Cerebellar nuclear complex (tissue), 1 donor: ENCODE results near the gene PDZK1IP1.

Experiments used
- DNase-seq, 2 experiments: peaks; one replicate each; lab custom pipeline; 2025; lab: John Stamatoyannopoulos, UW

PDZK1IP1 gene

GRCh38 chr1:47189844-47190508, at the start of gene PDZK1IP1:
PDZK1IP1 (minus strand) TSS chr1:47190036; CDS start chr1:47189932, 104 bp downstream.
- no peak for DNase-seq

- no peak for DNase-seq
Measured at GRCh38 chr1:47238935-47239592, 49.2 kb upstream of the PDZK1IP1 start.

DNA sequence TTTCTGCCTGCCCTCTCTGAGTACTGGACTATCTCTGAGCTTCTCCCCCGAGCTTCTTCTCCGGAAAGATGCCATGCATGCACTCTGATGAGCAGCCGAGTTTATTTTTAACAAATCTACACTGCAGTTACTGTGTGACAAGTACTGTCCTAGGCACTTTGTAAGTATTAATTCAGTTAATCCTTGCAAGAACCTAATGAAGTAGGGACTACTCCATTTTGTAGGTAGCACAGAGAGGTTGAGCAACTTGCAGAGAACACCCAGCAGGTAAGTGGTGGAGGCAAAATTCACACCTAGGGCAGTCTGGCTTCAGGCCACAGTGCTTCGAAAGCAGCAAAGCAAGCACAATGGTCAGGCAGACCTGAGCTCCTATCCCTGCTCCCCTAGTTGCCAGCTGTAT, 46.0 kb upstream of the PDZK1IP1 start:
- DNase-seq: no peak

GRCh38 chr1:47235241-47235681, 45.4 kb upstream of the PDZK1IP1 start:
- DNase-seq: no peak

- DNase-seq: no peak
Measured at GRCh38 chr1:47233186-47233585, 43.4 kb upstream of the PDZK1IP1 start.

- no peak for DNase-seq
Measured at GRCh38 chr1:47232187-47232874, 42.5 kb upstream of the PDZK1IP1 start, which contains the start of gene TAL1. TAL1 (minus strand) TSS chr1:47232225; CDS start chr1:47225888, 6,337 bp downstream.

DNA sequence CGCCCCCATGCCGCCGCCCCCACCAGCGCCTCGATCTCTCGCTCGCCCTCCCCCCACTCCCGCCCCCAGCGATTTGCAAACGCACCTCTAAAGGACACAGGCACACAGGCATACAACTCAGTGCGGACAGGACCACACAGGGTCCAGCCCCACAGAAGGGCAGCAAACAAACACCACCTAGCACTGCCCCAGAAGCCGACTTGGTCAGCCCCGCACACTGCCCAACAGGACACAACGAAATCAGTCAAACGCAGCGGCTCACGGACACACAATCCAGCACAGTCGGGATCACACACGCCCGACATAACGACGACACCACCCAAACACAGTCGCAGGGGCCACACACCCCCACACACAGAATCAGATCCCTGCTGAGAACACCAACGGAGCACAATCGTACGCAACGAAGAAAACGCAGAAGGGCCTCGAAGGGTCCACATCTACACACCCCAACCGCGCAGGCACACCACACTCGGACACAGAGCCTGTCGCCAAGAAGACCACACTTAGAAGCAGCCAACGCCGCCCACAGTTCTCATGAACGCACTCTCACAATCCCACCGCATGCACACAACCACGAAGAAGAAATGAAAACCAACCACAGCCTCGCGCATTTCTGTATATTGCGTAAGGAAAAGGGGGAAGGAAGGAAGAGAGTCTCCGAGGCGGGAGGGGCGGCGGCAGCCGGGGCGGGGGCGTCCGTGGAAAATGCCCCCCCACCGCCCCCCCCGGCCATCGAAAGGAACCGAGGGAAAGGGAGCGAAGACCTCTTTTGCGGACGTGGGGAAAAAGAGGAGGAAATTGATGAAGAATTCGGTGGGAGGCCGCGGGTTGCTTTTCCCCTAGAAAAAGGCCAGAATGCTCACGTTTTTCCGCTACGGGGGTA, 41.7 kb upstream of the PDZK1IP1 start:
- DNase-seq: no peak

GRCh38 chr1:47230692-47231300, 41.0 kb upstream of the PDZK1IP1 start:
- no peak for DNase-seq

GRCh38 chr1:47229886-47230691, 40.3 kb upstream of the PDZK1IP1 start:
- no peak for DNase-seq

DNA sequence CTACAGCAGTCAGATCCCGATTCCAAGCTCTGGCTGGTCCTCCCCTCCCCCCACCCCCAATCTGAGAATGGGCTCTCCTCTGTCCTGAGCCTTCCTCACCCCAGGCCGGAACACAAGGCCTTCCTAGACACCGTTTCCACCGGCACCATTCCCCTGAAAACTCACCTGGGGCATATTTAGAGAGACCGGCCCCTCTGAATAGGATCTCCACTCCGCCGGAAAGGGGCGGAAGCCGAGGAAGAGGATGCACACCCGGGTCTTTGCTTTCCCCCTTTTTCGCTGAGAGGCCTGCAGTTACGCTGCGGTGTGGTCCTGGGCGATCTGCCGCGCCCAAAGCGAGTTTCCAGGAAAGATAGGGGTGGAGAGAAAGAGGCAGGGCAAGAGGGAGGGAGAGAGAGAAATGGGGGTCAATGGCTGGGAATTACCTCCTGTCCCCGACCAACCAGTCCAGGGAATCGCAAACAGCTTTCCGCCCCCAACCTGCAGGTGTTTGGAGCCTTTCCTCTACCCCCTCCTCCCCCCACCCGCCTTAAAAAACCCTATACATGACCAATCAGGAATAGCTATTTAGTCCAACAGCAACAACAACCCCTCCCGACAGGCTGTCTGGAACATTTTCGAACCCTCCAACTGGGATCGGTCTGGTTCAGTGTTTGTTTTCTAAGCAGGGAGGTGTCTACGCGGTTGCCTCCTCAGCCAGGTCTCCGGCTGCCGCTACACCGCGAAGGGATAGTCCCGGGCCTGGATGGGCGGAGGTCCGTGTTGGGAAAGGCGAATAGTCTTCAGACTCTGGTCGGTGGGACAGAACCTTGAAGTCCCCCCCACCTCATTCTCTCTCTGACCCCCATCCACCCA, 39.4 kb upstream of the PDZK1IP1 start:
- no peak for DNase-seq

GRCh38 chr1:47228644-47229030, 38.8 kb upstream of the PDZK1IP1 start:
- no peak for DNase-seq

DNA sequence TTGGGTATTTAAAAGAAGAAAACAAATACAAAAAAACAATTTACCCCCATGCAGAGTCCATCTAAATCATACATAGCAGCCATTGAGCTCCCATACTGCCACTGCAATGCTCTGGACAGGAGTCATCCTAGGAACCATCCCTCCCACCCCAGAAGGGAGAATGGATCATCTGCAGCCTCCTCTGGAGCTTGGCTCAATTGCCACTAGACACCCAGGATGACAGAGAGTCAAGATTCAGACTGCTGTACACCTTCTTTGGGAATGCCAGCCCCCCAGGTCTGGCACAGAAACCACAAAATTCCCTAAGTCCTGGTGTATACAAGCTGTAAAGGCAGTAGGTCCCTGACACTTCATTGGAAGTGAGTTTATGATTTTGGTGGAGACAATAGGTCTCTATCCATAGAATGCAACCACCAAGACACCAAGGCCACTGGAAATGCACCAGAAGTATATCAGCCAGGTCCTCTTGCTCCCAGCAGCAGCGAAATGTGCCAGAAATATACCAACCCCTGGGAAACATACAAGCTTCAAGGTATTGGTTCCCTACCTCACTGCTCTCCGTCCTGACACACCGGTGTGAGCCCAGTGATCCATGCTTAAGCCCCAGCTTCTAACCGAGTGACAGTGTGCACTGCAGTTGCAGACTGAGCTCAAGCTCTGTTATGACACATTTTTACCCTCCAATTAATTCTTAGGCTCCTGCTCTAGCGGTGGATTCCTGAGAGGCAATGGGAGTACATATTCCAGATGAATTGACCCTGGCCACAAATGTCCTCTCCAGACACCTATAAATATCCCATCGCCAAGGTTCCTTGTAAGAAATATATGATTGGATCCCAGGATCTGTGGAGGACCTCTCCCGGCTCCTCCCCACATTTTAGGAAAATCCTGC, 37.8 kb upstream of the PDZK1IP1 start:
- no peak for DNase-seq

DNA sequence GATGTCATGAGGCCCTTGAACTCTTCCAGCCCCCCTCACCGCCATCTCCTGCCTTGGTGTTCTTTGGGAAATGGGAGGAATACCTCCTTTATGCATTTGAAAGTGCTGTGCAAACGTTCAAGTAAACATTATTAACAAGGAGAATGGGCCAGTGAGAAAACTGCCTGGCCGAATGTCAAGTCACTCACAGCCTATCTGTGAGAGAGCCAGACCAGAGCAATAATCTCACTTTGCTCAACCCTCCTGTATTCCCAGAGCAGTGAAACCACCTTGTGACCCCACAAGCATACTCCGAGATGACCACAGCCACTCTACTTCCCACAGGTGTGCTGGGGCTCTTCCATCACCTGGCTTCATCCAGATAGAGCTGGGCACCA, 37.0 kb upstream of the PDZK1IP1 start:
- DNase-seq: no peak

GRCh38 chr1:47226121-47226838, 36.4 kb upstream of the PDZK1IP1 start:
- DNase-seq: no peak

GRCh38 chr1:47225430-47226100, 35.7 kb upstream of the PDZK1IP1 start:
- no peak for DNase-seq

DNA sequence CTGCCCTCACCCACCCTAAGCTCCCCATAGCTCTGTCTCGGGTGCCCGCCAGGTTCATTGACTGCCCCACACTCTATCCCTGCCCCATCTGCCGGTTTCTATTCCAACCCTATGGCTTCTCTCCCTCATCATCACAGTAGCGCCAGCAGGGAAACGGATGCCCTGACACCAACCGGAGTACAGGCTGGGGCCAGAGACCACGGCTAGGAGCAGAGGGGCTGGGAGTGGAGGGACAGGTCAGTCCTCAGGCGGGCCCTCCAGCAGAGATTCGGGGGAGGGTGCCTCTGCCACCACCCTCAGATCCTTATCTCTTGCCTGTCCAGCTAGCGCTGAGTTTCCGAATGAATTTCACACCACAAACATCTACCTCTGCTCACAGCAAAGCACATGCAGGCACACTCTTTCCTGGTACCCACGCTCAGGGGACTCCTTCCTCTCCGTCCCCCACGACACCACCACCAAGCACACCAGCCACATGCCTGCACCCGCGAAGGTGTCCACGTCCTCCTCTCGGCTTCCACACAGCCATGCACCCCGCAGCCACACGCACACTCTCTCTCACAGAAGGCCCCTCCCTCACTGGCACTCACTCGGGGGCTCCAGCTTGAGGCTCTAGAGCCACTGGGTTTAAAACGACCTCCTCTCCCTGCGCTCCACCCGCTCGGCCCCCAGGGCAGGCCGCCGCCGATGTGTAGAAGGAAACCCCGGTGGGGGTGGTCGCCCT, 35.0 kb upstream of the PDZK1IP1 start:
- DNase-seq: no peak
